ENCODE measurements around the gene ADAMTS2.

- TF ChIP-seq POLR2AphosphoS5 (IDR thresholded peaks at IDR 0.05; ENCODE audit: borderline replicate concordance, low read depth, low read length), result no peak
- no peak for TF ChIP-seq EZH2 (IDR thresholded peaks at IDR 0.05)
- TF ChIP-seq FOXP2 (optimal IDR thresholded peaks at IDR 0.05; ENCODE audit: control extremely low read depth, extremely low read length, insufficient read depth), result no peak
These were observed 52.3 kb downstream of the ADAMTS2 start for GRCh38 chr5:179292681-179293635.
